Gastroesophageal sphincter (tissue), 3 donors: ENCODE data around the gene CBLB.

Source experiments
- EP300 ChIP-seq: sonication (generic); formaldehyde crosslinking; IDR thresholded peaks from one replicate; pipeline ENCODE4 v1.6.1; 2017; ENCODE audit warnings: antibody characterized with exemption, mild to moderate bottlenecking
- POLR2A ChIP-seq, 2 donors: fragments of 450-650 bp; IDR thresholded peaks; one replicate each; pipeline ENCODE4 v1.6.1; 2017; ENCODE audit warnings: antibody characterized with exemption in 2 of 2, mild to moderate bottlenecking in 2 of 2, moderate library complexity in 1 of 2
- POLR2AphosphoS5 ChIP-seq: sonication (generic); formaldehyde crosslinking; IDR thresholded peaks from one replicate; pipeline ENCODE4 v1.6.1; 2017; ENCODE audit warnings: antibody characterized with exemption
- TF ChIP-seq, protein P1 (sequence below), 4 experiments: fragments of 200-600 bp in 2 of 4; fragments of 450-650 bp in 2 of 4; sonication (generic) in 1 of 4; IDR thresholded peaks; one replicate each; pipeline ENCODE4 v1.5.1; 2017 to 2019; ENCODE audit warnings: antibody characterized with exemption in 4 of 4, mild to moderate bottlenecking in 2 of 4, moderate library complexity in 2 of 4

DNA sequence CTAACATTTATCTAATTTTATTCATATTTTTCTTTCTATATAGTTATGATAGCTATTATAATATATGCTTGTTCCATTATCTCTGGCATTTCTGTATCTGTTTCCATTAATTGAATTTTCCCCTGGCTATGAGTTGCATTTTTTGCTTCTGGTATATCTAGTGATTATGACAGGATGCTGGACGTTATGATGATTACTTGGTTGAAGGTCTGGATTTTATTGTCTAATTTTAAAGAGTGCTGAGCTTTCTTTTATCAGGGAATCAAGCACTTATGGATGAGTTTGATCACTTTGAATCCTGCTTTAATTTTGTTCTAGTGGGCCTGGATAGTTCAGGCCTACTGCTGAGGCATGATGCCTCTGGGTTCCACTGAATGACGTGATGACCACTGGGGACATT lies 229.7 kb downstream of the CBLB start:
- TF ChIP-seq, protein P1, sequence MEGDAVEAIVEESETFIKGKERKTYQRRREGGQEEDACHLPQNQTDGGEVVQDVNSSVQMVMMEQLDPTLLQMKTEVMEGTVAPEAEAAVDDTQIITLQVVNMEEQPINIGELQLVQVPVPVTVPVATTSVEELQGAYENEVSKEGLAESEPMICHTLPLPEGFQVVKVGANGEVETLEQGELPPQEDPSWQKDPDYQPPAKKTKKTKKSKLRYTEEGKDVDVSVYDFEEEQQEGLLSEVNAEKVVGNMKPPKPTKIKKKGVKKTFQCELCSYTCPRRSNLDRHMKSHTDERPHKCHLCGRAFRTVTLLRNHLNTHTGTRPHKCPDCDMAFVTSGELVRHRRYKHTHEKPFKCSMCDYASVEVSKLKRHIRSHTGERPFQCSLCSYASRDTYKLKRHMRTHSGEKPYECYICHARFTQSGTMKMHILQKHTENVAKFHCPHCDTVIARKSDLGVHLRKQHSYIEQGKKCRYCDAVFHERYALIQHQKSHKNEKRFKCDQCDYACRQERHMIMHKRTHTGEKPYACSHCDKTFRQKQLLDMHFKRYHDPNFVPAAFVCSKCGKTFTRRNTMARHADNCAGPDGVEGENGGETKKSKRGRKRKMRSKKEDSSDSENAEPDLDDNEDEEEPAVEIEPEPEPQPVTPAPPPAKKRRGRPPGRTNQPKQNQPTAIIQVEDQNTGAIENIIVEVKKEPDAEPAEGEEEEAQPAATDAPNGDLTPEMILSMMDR (IDR thresholded peaks at IDR 0.05), result no peak
- TF ChIP-seq EP300 (no peak), POLR2A (IDR thresholded peaks at IDR 0.05) (no peak), POLR2AphosphoS5 (no peak)
